GM18519 (cell line): ENCODE data around the gene TEX22.

ENCODE experiments used
- ATAC-seq: cut with Tn5 transposase; IDR thresholded peaks from one replicate; pipeline ENCODE4 v1.9.1; 2021; ENCODE audit warnings: mild to moderate bottlenecking, moderate library complexity; ENCODE audit not compliant: unreplicated experiment, low FRiP score

TEX22 gene

GRCh38 chr14:105436891-105437722 lies 38.8 kb downstream of the TEX22 start:
- no peak for ATAC-seq

DNA sequence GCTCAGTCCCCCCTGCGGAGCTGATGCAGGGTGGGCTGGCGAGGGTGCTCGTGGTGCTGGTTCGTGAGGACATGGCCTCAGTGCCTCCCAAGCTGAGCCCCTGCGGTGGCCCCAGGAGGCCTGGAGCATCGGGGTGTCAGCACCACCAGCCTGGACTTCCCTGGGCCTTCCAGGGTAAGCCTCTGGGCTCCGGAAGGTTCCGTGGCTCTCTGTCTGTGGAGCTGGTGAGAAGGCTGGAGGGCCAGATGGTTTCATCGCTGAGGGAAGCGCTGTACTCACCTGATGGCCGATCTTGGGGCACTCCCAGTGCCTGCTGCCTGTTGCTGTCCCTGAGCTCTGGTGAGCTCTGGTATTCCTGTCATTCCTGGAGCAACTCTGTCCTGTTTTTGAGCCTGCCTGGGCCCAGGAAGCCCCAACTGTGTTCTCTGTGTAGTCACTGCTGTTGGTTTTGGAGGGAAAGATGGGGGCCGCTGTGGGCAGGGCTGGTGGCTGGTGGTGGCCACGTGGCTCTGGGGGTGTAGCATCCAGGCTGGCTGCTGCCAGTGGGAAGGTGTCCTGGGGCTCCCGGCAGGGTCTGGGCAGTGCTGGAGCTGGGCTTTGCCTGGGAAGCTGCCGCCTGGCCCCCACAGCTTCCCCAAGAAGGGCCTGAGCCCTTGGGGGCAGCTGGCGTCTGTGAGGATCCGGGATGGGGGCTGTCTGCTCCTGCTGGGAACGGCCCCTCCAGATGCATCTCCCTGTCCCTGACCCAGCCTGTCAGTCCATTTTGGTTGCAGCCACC lies 39.6 kb downstream of the TEX22 start:
- ATAC-seq = no peak

- no peak for ATAC-seq
Observed at GRCh38 chr14:105439179-105439578, 40.8 kb downstream of the TEX22 start.

GRCh38 chr14:105439710-105440553 lies 41.6 kb downstream of the TEX22 start:
- ATAC-seq = no peak

DNA sequence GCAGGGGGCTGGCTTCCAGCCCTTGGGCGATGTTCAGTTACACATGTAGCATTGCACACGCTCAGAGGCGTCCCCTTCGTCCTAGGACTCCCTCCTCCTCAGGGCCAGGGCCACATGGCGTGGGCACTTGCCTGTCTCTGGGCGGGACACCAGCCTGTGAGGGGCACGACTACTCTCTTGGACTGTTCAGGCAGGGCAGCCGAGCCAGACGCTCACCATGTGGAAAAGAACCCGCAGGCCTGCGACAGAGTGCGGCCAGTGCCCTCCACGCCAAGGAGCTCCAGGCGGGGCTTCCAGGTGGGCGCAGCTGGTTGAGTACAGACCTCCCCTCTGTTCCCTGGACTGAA lies 42.2 kb downstream of the TEX22 start:
- ATAC-seq = no peak

- no peak for ATAC-seq
Observed at GRCh38 chr14:105440992-105441391, 42.7 kb downstream of the TEX22 start.

GRCh38 chr14:105442125-105442524 lies 43.8 kb downstream of the TEX22 start:
- no peak for ATAC-seq

DNA sequence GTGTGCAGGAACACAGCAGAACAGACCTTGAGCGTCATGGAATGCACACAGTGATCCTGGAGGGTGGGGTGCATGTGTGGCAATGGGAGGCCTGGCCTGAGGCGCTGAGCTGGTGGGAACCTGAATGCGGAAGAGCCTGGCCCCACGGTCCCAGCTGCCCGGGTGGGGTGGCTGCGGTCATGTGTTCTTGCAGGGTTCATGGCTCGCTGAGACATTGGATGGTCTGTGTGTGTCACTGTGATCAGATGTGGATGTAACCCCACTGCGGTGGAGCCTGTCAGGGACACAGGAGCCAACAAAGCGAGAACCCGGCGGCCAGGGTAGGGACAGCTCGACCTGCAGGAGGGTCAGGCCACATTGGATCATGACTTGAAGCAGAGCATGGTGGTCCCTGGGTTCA lies 44.5 kb downstream of the TEX22 start:
- ATAC-seq = no peak

DNA sequence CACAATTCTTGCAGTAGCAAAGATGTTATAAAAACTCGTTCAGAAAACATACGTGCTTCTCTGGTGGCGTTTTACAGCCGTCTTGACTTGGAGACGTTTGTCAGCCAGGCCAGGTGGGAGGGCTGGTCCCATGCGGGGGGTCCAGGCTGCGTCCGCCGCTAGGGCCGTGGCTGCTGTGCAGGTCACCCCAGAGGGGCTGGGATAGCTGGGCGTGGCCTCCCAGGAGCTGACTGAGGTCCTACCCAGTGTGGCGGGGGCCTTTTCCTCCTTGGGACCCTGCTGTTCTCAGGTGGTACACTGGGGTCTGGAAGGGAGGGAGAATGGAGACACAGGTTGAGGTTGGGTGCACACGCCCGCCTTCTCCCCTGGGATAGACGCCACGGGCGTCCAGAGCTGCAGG lies 46.5 kb downstream of the TEX22 start:
- no peak for ATAC-seq

GRCh38 chr14:105445290-105445689 lies 47.0 kb downstream of the TEX22 start:
- ATAC-seq = no peak

DNA sequence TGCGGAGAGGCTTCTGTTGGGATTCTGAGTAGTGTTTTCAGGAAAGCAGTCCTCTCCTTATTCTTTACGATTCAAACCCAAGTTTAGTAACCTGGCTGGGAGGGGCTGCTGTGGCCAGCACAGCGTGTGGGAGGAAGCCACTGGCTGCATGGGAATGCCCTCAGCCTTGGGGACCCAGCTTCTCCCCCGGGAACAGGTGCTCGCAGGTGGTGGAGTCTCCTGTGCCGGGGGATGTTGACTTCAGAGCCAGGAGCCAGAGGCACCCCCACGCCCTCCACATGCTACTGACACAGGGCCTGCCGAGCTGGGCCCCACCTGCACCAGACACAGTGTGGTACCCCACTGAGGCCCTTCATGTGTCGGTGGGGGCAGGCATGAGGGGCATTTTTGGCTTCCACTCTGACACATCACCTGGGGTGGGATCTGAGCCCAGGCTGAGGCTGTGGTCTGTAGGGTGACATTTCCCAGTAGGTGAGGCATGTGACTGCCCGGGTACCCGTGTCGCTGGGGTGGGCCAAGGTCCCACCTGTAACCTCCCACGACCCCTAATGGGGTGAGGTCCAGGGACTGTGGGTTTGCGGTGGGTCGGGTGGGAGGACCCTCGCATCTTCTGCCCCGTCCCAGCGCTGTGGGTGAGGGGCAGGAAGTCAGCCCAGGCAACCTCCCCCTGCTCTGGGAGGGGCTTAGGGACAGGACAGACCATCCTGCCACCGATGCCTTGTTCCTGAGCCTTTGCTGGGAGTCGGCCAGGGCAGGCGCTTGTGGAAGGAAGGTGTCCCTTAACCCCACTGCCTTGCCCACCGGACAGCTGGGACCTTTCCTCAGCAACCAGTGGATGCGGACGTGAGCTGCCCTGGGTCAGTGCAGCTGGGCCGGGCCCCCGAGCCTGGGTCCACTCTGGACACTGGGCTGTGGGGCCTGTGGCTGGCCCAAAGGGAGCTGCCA lies 47.8 kb downstream of the TEX22 start:
- no peak for ATAC-seq

DNA sequence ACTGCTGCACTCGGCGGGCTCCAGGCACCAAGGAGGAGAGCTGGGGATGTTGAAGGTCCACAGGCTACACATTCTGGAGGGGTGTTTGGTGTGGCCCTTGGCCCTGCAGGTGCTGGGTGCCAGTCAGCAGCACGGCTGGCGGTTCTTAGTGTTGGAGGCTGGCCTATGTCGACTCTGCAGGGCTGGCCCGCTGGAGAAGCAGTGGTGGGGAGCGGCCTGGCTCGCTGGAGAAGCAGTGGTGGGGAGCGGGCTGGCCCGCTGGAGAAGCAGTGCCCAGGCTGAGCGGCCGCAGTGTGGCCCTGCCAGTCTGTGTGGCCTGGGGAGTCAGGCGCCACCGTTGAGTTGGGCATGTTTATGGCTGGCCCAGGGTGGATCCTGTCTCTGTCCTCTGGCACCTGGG lies 48.6 kb downstream of the TEX22 start:
- ATAC-seq = no peak

DNA sequence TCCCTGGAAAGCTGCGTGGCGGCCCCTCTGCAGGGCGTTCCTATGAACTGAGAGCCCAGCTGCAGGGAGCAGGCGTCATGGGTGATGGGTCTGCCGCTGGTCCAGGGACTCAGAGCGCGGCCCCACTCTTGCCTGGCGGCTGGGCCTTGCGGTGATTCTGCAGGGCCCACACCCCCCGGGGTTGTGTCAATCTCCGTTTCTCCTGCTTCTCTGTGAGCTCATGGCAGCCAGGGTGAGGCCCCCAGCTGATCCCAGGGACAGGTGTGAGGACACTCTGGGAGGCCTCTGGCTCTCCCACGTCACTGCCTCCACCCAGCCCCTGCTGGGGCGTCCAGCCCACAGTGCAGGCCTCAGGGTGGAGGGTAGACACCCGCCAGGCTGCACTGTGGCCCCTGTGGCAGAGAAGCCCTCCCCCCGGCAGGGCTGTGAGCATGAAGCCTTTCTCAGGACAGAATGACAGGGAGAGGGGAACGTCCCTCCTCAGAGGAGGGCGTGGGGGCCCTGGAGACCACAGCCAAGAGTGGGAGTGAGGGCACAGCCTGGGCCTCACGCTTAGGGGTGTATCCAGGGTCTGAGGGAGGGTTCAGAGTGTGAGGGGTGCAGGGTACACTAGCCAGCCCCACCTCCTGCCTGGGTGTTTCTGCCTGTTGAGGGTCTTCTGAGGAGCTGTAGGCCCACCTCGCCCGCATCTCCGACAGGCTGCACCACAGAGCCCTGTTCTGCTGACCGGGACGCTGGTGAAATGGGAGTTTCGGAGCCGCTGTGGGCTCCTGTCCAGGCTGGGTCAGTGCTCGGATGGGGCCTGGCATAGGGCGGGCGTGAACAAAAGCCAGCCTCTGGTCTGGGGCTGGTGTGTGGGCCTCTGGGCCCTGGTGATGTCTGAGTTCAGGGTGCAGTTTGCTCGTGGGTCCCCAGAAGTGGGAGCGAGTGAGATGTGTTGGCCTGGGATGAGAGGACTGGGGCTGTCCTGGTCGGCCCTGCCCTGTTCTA lies 49.6 kb downstream of the TEX22 start:
- no peak for ATAC-seq

GRCh38 chr14:105448706-105449111 lies 50.4 kb downstream of the TEX22 start:
- ATAC-seq = no peak

DNA sequence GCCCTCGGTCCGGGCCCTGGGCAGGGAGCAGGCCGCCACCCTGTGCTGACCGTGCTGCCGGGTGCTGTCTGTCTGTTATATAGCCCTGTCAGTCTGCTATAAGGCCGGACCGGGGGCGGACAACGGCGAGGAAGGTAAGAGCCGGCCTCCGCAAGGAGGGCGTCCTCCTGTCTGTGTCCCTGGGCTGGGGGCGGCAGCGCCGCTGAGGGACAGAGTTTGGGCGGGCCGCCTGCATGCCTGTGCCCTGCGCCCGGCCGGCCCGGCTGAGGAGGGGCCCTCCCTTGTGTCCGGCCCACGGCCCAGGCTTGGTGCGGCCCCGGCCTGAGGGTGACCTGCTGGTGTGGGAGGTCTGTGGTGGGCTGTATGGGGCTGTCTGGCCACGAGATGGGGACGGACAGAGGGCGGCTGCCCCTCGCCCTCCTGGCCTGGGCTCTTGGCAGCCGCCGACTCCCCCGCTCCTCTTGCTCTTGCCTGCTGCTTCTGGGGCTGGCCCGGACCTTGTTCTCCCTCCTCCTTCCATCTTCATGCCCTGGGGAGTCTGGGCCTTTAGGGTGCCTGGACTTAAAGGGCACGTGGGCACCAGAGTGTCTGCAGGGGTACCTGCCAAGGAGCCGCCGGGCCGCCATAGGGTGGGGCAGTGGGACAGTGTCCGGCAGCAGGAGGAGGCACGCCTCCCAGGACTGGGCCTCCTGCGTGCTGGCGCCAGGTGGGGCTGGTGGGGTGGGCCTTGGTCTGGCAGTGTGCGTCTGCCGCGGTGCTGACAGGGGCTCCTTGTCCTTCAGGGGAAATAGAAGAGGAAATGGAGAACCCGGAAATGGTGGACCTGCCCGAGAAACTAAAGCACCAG lies 51.2 kb downstream of the TEX22 start:
- no peak for ATAC-seq

DNA sequence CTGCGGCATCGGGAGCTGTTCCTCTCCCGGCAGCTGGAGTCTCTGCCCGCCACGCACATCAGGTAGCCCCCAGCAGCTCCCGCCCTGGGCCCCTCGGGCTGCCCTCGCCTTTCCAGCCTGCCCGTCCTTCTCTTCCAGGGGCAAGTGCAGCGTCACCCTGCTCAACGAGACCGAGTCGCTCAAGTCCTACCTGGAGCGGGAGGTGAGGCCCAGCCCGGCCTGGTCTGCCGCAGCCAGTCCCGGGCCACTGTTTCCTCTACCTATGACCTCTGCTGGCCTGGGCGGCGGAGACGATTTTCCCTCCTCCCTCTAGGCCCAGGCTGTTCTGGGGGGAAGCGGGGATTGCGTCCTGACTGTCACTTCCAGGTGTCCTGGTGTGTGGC lies 51.8 kb downstream of the TEX22 start:
- no peak for ATAC-seq

- no peak for ATAC-seq
Observed at GRCh38 chr14:105450864-105451720, 52.8 kb downstream of the TEX22 start.
